GM18526 (cell line): ENCODE data around the gene PCCA.

Source experiments
- POLR2A ChIP-seq: IDR thresholded peaks from 3 replicates; pipeline ENCODE4 v1.6.1; 2011; ENCODE audit not compliant: insufficient read length; ENCODE audit errors: extremely low read depth

Gene PCCA

GRCh38 chr13:100461309-100462030 lies 372.6 kb downstream of the PCCA start:
- TF ChIP-seq POLR2A, result no peak

DNA sequence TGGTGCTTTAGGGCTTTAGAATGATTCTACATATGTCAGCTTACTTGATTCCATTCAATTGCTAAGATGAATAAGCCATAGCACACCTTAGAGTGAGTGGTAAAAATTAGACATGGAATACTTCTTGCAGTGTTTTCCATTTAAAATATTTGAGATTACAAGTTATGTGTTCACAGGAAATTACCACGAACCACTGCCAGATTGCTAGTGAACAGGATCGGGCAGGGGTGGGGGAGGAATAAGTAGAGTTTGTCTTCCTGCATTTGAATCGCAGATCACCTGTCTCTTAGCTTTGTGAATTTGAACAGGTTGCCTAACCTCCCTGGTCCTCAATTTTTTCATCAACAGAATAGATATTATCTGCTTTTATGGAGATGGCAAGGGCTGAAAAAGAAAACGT lies 375.1 kb downstream of the PCCA start:
- no peak for TF ChIP-seq POLR2A

DNA sequence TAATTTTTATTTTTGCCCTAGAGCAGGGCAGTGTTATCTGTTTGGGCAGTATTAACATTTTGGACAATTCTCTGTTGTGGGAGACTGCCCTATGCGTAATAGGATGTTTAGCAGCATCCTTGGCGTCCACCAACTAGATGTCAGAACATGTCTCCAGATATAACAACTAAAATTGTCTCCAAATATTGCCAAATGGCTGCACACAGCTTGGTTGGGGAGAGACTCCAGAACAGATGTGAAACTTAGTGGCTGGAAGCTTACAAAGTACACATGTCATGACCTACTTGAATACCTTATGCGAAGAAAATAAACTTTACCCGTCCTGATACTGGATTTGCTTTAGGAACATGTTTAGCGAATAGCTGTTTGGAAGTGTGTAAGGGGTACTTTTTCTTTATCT lies 376.7 kb downstream of the PCCA start:
- TF ChIP-seq POLR2A, result no peak

DNA sequence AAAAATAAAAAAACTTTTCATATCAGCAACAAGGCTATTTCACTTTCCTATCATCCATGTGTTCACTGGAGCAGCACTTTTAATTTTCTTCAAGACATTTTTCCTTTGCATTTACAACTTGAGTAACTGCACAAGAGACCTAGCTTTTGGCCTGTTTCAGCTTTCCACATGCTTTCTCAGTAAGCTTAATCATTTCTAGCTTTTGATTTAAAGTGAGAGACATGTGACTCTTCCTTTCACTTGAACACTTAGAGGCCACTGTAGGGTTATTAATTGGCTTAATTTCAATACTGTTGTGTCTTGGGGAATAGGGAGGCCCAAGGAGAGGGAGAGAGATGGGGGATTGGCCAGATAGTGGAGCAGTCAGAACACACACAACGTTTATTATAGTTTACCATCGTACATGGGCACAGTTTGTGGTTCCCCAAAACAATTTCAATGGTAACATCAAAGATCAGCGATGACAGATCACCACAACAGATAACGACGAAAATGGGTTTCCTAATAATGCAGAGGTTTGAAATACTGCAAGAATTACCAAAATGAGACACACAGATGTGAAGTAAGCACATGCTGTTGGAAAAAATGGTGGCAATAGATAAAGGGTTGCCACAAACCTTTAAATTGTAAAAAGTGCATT lies 382.1 kb downstream of the PCCA start:
- no peak for TF ChIP-seq POLR2A

- no peak for TF ChIP-seq POLR2A
Observed at GRCh38 chr13:100473087-100473486, 384.2 kb downstream of the PCCA start.

GRCh38 chr13:100473501-100474044 lies 384.7 kb downstream of the PCCA start:
- no peak for TF ChIP-seq POLR2A

DNA sequence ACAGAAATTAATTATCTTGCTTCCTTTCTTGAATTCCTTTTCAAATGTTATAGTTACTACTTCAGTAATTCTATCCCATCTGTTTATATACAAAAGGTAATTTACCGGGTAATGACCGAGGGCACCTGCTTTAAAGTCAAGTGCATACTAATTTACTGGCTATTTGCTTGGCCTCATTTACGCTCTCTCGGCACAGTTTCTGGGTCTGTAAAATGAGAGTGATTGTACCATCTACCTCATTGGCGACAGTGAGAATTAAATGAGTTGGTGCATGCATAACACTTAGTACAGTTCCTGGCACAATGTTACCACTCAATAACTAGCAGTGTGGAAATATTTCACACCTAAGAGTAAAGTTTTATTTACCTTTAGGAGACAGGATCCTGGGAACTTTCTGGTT lies 388.1 kb downstream of the PCCA start:
- TF ChIP-seq POLR2A, result no peak

DNA sequence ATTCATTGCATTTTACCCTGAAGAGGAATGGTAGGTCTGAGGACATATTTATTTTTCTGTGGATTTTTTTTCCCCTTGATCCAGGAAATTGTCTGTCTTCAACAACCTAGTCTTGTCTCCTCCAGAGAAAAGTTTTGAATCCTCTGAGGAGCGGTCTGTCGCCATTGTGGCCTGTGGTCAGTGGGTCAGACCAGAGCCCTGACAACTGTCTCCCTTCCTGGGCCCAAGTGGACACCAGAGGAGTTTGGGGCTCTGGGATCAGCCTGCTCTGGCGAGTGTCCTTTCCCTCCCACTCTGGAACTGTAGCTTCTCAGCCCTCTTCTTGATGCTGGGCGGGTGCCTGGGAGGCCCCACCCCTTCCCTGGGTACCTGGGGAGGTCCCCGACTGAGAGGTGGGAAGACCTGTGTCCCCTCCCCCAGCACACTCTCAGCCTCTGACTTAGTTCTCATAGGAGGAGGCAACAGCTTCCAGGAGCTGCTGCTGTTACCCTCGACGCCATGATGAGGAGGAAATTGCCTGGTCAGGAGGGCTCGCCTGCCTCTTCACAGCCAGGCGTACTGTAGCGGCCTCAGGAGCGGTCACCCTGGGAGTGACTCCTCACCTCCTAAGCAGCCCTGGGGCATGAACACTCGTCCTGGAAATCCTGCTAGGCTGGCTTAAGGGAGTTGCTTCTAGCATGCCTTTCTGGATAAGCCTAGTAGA lies 389.4 kb downstream of the PCCA start:
- TF ChIP-seq POLR2A, result no peak

DNA sequence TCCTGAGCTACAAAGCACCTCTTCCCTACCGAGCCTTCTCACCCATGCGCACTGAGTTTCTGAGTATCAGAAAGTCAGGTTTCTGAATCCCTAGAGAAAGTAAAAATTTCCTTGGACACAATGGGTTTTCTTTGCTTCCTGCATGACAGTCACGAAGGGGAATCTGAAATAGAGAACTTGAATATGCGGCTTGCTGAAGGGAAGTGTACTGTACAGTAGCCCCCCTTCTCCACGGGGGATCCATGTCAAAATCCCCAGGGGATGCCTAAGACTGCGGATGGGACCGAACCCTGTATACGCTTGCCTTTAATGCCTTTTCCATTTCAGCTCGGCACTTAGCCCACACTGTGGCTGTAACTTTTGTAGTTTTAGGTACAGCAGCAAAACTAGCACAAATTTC lies 391.8 kb downstream of the PCCA start:
- TF ChIP-seq POLR2A, result no peak

- no peak for TF ChIP-seq POLR2A
Observed at GRCh38 chr13:100483139-100483538, 394.2 kb downstream of the PCCA start.

DNA sequence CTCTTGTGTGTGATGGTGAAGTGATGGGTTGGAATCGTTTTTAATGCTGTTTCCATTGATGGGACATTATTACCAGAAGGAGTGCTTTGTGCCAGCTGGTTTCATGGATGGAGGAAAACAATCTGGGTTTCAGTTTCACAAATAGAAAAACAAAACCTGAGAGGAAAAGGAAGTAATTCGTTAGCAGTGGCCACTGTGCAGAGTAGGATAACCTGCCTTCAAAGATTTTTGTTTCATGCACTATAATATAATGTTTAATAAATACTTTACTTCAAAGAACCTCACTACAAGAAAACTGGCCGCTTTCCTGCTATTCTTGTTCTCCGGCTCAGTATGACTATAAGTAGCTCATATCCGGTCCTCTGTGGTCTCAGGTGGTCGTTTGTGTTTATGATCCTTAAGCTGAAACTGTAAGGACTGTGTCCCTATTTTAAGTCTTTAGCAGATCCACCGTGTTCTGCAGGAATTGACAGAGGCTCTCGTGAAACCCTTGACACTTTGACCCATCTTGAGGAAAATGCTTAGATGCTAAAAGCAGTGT lies 395.0 kb downstream of the PCCA start:
- TF ChIP-seq POLR2A, result no peak

DNA sequence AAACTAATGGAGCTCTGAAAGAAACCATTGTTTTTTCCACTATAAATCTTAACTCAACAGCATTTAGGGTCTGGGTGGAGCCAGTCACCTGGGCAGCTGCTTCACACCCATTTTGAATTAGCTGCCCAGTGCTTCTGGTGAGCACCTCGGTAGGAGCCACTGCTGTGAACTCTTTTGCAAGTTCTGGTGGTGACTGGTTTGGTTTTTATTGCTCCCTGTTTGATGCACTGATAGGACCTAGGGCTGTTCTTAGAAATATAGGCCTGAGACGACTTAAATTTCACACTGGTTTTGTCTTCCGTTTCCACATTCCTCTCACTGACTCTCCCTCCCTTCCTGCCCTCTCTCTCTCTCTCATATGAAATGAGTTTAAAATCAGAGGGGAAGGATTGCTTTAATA lies 395.8 kb downstream of the PCCA start:
- TF ChIP-seq POLR2A, result no peak

- TF ChIP-seq POLR2A, result no peak
Observed at GRCh38 chr13:100485265-100485664, 396.4 kb downstream of the PCCA start.

DNA sequence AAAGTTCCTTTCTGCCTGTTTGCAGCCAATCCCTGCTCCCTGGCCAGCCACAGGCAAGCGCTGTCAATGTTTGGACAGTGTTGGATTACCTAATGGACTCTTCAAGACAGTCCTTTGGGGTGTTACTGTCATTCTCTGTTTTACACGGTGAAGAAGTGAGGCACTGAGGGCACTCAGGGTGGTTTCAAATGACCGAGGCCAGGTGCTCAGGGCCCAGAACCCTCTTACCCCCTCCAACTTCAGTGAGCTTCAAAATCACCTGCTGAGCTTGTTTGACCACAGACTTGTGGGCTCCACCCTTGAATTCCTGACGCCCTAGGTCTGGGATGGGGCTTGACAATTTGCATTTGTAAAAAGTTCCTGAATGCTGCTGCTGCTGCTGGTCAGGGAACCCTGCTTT lies 401.8 kb downstream of the PCCA start:
- TF ChIP-seq POLR2A, result no peak

GRCh38 chr13:100491164-100491842 lies 402.4 kb downstream of the PCCA start:
- no peak for TF ChIP-seq POLR2A
